ENCODE results near the gene ZNF181. TPM values are rescaled to one million over a fixed set of nuclear protein-coding genes. Genes with fewer than 3 reads are reported as not detected.
A peak's percentile ranks its signal among the peaks of the same experiment; 100 is the strongest.

Gene ZNF181
- total RNA-seq, 2 experiments from 2014 or later, result 2.0 to 2.9 TPM

DNA sequence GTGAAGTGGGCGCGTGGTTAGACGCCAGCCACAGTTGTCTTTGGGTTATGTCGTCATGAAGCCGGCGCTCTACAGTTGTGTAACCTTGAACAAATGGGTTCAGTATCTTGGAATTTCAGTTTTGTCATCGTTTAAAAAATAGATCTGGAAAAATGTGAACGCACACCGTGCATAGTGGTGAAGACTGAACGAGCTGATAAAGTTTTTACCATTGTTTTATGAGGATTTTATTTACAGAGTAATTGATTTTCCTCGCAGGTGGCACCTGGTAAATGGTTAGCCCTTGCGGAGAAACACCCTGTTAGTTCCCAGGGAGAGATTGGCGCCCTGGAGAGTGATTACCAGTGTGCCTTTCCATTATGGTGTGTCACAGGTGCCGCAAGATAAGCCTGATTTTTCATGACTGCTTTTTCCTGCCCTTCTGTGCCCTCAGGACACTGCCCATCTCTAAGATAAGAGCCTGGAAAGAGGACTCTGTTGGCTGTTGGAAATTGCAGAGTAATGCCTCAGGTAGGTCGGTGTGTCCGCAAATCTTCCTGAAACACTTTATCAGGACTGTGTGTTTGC, 577 bp downstream of the ZNF181 start:
- Histone ChIP-seq H3K27ac (ENCODE audit: low read depth in 1 of 2, low read length in 2 of 2) (peak overlapping the region; percentile 91), H3K9me3 (ENCODE audit: control insufficient read depth in 1 of 2, insufficient read depth in 1 of 2, low read length in 2 of 2) (peaks cover 6 to 11% of the 10 kb centered on the region in 2 experiments), H3K27me3 (ENCODE audit: control insufficient read depth in 1 of 2, insufficient read depth in 2 of 2, low read length in 2 of 2) (no peaks in the 10 kb centered on the region), H3K4me1 (ENCODE audit: insufficient read depth, low read length) (peaks cover 28% of the 10 kb centered on the region), H3K36me3 (ENCODE audit: insufficient read depth, low read length) (peaks cover 26% of the 10 kb centered on the region), H3K4me3 (ENCODE audit: low read length) (peak overlapping the region; percentile 85)
- POLR2A ChIA-PET, result interaction anchor here (0.6 to 0.7 kb wide), 2 partner anchors 126 to 192 kb away, joined by 3 to 4 read pairs; partner anchors contain the start of gene ZNF30
- CTCF ChIA-PET, result no interaction called here
- Mint-ChIP-seq H3K9me3 (peaks cover 9% of the 10 kb centered on the region), H3K27me3 (no peaks in the 10 kb centered on the region), H3K36me3 (ENCODE audit: low read depth) (peaks cover 62% of the 10 kb centered on the region), H3K4me3 (peak overlapping the region; percentile 96), H3K4me1 (ENCODE audit: low read depth) (peaks cover 34% of the 10 kb centered on the region), H3K27ac (peak overlapping the region; percentile 92)
- ATAC-seq (ENCODE audit: poor library complexity) (no peak), DNase-seq (peak in 4 of 14 experiments; percentile 50 to 88 (median 80))
- intact Hi-C loops (cut with DNase I, micrococcal nuclease), result loop anchor here (1.0 to 5.0 kb wide), 5 partner anchors 38 to 278 kb away; partner anchors contain the start of genes ZNF599 (in 2 of the 2), SCGB2B2 (in 1 of the 2) and ZNF302 (in 1 of the 2)
- TF ChIP-seq, protein P1, sequence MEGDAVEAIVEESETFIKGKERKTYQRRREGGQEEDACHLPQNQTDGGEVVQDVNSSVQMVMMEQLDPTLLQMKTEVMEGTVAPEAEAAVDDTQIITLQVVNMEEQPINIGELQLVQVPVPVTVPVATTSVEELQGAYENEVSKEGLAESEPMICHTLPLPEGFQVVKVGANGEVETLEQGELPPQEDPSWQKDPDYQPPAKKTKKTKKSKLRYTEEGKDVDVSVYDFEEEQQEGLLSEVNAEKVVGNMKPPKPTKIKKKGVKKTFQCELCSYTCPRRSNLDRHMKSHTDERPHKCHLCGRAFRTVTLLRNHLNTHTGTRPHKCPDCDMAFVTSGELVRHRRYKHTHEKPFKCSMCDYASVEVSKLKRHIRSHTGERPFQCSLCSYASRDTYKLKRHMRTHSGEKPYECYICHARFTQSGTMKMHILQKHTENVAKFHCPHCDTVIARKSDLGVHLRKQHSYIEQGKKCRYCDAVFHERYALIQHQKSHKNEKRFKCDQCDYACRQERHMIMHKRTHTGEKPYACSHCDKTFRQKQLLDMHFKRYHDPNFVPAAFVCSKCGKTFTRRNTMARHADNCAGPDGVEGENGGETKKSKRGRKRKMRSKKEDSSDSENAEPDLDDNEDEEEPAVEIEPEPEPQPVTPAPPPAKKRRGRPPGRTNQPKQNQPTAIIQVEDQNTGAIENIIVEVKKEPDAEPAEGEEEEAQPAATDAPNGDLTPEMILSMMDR (IDR thresholded peaks at IDR 0.05), result no peak

DNA sequence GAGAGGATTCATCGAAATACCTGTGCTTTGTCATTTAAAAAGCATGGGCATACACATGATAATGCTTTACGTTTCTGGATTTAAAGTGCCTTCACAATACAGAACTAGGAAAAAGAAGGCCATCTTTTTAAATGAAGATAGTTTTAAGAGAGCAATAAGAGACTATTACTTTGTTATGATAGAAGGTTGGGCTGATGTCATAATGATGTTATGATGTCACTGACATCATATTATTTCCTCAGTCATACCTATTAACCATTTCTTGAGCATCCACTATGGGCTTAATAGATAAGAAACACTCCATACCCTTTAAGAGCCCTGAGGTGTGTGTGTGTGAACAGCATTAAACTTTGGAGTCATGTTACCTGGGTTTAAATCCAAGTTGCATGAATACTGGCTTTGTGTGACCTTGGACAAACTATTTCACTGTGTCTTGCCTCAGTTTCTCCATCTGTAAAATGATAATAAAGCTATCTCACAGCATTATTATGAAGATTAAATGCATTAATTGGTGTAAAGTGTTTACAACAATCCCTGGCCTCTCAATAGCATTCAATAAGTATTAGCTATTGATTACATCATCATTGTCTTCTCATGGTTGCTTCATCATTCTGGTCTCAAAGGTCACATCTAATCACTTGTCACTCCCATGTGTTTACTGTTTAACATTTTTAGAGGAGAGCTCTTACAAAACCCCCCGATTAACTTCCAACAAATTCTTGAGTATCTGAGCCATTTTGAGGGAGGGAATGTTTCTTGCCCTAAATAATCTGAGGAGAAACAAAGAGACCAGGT, 11.1 kb downstream of the ZNF181 start:
- Mint-ChIP-seq H3K9me3 (peaks cover 36% of the 10 kb centered on the region), H3K4me1 (ENCODE audit: low read depth) (no peaks in the 10 kb centered on the region), H3K27me3 (no peaks in the 10 kb centered on the region), H3K36me3 (ENCODE audit: low read depth) (peaks cover 89% of the 10 kb centered on the region), H3K27ac (no peak overlapping the region), H3K4me3 (no peak overlapping the region)
- ChIA-PET CTCF (no interaction called here), POLR2A (no interaction called here)
- ATAC-seq (ENCODE audit: poor library complexity), result no peak
- peaks cover 3 to 96% of the 10 kb centered on the region in 2 experiments for H3K9me3 ChIP-seq (ENCODE audit: control insufficient read depth in 1 of 2, insufficient read depth in 1 of 2, low read length in 2 of 2)
- TF ChIP-seq, protein P1 (IDR thresholded peaks at IDR 0.05), result no peak
- no peak for DNase-seq
- H3K27ac ChIP-seq (ENCODE audit: low read depth in 1 of 2, low read length in 2 of 2), result no peak overlapping the region
- H3K36me3 ChIP-seq (ENCODE audit: insufficient read depth, low read length), result peaks cover 10% of the 10 kb centered on the region
- intact Hi-C loops (cut with DNase I, micrococcal nuclease), result no loop called here
- no peaks in the 10 kb centered on the region for H3K27me3 ChIP-seq (ENCODE audit: control insufficient read depth in 1 of 2, insufficient read depth in 2 of 2, low read length in 2 of 2)
- H3K4me1 ChIP-seq (ENCODE audit: insufficient read depth, low read length), result no peaks in the 10 kb centered on the region
- no peak overlapping the region for H3K4me3 ChIP-seq (ENCODE audit: low read length)

DNA sequence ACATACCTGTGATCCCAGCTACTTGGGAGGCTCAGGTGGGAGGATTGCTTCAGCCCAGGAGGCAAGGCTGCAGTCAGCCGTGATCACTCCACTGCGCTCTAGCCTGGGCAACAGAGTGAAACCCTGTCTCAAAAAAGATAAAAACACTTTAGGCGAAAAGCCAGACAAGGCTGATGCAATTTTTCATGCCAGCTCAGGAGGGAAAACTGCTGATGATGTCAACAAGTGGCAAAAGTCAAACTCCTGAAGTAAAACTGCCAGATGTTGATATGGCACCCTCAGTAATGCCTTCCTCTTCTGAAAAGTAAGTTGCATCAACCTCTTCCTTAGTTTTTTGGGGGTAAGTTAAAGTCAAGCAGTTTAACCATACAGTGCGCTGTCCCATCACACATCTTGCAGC, 23.4 kb downstream of the ZNF181 start:
- Mint-ChIP-seq H3K27ac (no peak overlapping the region), H3K36me3 (ENCODE audit: low read depth) (peaks cover 86% of the 10 kb centered on the region), H3K27me3 (no peaks in the 10 kb centered on the region), H3K4me3 (no peak overlapping the region), H3K9me3 (peaks cover 21% of the 10 kb centered on the region), H3K4me1 (ENCODE audit: low read depth) (no peaks in the 10 kb centered on the region)
- Histone ChIP-seq H3K9me3 (ENCODE audit: control insufficient read depth in 1 of 2, insufficient read depth in 1 of 2, low read length in 2 of 2) (peaks cover 31 to 95% of the 10 kb centered on the region in 2 experiments), H3K27me3 (ENCODE audit: control insufficient read depth in 1 of 2, insufficient read depth in 2 of 2, low read length in 2 of 2) (no peaks in the 10 kb centered on the region), H3K27ac (ENCODE audit: low read depth in 1 of 2, low read length in 2 of 2) (no peak overlapping the region), H3K36me3 (ENCODE audit: insufficient read depth, low read length) (peaks cover 3% of the 10 kb centered on the region), H3K4me3 (ENCODE audit: low read length) (no peak overlapping the region), H3K4me1 (ENCODE audit: insufficient read depth, low read length) (no peaks in the 10 kb centered on the region)
- no peak for ATAC-seq (ENCODE audit: poor library complexity)
- POLR2A ChIA-PET, result no interaction called here
- no peak for DNase-seq
- intact Hi-C loops (cut with DNase I, micrococcal nuclease), result no loop called here
- CTCF ChIA-PET, result no interaction called here
- TF ChIP-seq, protein P1 (IDR thresholded peaks at IDR 0.05), result no peak
